Neural crest cell (in vitro differentiated cells): ENCODE results near the gene DPYSL4. TPM values are rescaled to one million over a fixed set of nuclear protein-coding genes. Genes with fewer than 3 reads are reported as not detected.

Experiments used
- DNase-seq: peaks from one replicate; pipeline ENCODE4 v3.0.0; 2021; ENCODE audit warnings: low read depth, mixed read lengths, low spot score
- H3K27ac Mint-ChIP-seq: one replicate; pipeline ENCODE4 v1.8.0; 2021; ENCODE audit warnings: mild to moderate bottlenecking, mixed read lengths; ENCODE audit not compliant: unreplicated experiment
- H3K27me3 Mint-ChIP-seq: 2 replicates; pipeline ENCODE4 v1.8.0; 2021; ENCODE audit warnings: low read depth, mild to moderate bottlenecking, mixed read lengths
- H3K36me3 Mint-ChIP-seq: 2 replicates; pipeline ENCODE4 v1.8.0; 2021; ENCODE audit warnings: low read depth, mild to moderate bottlenecking, mixed read lengths
- H3K4me1 Mint-ChIP-seq: 2 replicates; pipeline ENCODE4 v1.8.0; 2021; ENCODE audit warnings: mixed read lengths
- H3K4me3 Mint-ChIP-seq: one replicate; pipeline ENCODE4 v1.8.0; 2021; ENCODE audit warnings: mild to moderate bottlenecking, mixed read lengths
- H3K9me3 Mint-ChIP-seq: 2 replicates; pipeline ENCODE4 v1.8.0; 2021; ENCODE audit warnings: mixed read lengths
- CTCF ChIP-seq: fragments of 200-600 bp; sonication (generic); conservative IDR thresholded peaks from 2 replicates; pipeline ENCODE4 v1.5.0; 2021; ENCODE audit warnings: antibody characterized with exemption, mild to moderate bottlenecking
- total RNA-seq: library from RNA; stranded (reverse); gene quantifications from 2 replicates; pipeline ENCODE4 v1.2.1, GENCODE V29; 2021

DPYSL4 gene
- total RNA-seq, 1 donor from 2014 or later, result 155 TPM

DNA sequence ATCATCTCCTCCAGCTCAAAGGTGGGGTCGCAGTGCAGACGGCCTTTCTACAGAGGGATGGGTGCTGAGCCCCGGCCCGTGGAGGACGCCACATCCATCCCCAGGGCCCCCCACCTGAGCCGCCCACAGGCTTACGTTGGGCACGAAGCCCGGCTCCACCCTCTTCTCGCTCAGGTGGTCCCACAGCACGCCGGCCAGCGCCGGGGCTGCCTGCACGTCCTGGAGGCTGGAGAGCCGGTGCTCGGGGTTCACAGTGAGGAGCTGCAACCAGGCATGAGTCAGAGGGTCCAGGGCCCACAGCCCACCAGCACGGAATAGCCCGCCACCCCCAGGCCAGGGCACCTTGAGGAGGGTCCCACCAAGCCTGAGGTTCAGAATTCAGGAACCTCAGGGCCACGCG lies 36.0 kb downstream of the DPYSL4 start:
- H3K36me3 Mint-ChIP-seq, result peaks cover 9% of the 10 kb centered on the region
- H3K9me3 Mint-ChIP-seq, result peaks cover 4% of the 10 kb centered on the region
- no peaks in the 10 kb centered on the region for H3K27me3 Mint-ChIP-seq
- DNase-seq, result no peak
- H3K27ac Mint-ChIP-seq, result no peak overlapping the region
- no peaks in the 10 kb centered on the region for H3K4me1 Mint-ChIP-seq
- no peak for TF ChIP-seq CTCF
- no peak overlapping the region for H3K4me3 Mint-ChIP-seq

DNA sequence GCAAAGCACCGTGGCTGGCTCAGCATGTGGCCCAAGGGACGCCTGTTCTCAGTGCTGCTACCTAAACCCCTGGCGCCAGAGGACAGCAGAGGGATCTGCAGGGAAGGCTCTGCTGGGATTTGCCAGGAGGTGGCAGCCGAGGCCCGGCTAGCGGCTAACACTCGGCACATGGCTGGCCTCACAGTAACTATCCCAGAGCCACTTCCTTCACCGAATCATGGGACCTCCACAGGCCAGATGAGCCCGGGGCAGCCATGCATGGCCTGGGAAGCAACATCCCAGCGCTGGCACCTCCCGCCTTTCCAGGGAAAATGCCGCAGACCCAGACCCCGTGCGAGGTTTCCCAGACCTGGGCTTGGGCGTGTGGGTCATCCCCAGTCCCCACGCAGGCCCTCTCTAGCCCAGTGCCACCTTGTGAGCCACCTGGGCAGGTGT lies 36.4 kb downstream of the DPYSL4 start:
- Mint-ChIP-seq H3K9me3 (peaks cover 4% of the 10 kb centered on the region), H3K27ac (no peak overlapping the region), H3K4me3 (no peak overlapping the region), H3K27me3 (no peaks in the 10 kb centered on the region), H3K4me1 (no peaks in the 10 kb centered on the region), H3K36me3 (peaks cover 8% of the 10 kb centered on the region)
- peak; percentile 92 for TF ChIP-seq CTCF
- DNase-seq, result peak; percentile 77

- Mint-ChIP-seq H3K36me3 (peaks cover 4% of the 10 kb centered on the region), H3K9me3 (peaks cover under 1% of the 10 kb centered on the region), H3K4me3 (no peak overlapping the region), H3K27ac (no peak overlapping the region), H3K4me1 (no peaks in the 10 kb centered on the region), H3K27me3 (no peaks in the 10 kb centered on the region)
- TF ChIP-seq CTCF, result no peak
- DNase-seq, result no peak
Measured at GRCh38 chr10:132223611-132224342, 37.0 kb downstream of the DPYSL4 start.

DNA sequence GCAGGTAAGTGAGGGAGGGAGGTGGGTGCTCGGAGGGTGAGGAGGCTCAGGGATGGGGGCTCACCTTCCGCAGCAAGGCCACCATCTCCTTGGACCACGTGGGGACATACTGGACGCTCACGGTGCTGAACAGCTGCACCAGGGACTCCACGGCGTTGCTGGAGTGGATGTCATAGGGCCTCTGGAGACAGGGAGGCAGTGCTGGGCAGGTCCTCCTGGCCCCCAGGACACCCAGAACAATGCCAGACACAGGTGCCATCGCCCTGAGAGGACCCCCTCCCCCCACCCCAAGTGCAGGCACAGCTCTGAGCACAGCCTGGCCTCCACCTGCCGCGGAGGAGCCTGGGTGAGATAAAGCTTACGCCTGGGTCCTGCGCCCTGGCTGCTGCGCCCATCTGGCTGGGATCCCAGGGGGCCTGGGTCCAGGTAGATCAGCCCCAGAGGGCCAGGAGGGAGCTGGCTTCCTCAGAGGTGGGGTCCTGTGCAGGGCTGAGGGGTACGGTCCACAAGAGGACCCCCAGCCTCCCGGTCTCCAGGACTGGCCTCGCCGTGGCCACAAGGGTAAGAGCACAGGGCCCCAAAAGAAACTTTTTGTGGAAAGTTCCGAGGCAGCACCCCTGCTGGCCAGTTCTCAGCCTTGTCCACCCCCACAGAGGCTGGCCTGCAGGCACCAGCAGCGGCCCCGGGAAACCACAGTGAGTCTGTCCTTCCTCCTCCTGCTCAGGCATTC lies 37.8 kb downstream of the DPYSL4 start:
- Mint-ChIP-seq H3K4me3 (no peak overlapping the region), H3K4me1 (no peaks in the 10 kb centered on the region), H3K9me3 (no peaks in the 10 kb centered on the region), H3K27me3 (no peaks in the 10 kb centered on the region), H3K27ac (no peak overlapping the region), H3K36me3 (peaks cover 3% of the 10 kb centered on the region)
- no peak for TF ChIP-seq CTCF
- no peak for DNase-seq

GRCh38 chr10:132225073-132225848 lies 38.5 kb downstream of the DPYSL4 start:
- H3K36me3 Mint-ChIP-seq, result peaks cover 3% of the 10 kb centered on the region
- DNase-seq, result no peak
- peaks cover 4% of the 10 kb centered on the region for H3K4me1 Mint-ChIP-seq
- no peaks in the 10 kb centered on the region for H3K27me3 Mint-ChIP-seq
- H3K27ac Mint-ChIP-seq, result no peak overlapping the region
- TF ChIP-seq CTCF, result no peak
- no peaks in the 10 kb centered on the region for H3K9me3 Mint-ChIP-seq
- H3K4me3 Mint-ChIP-seq, result no peak overlapping the region
